Endothelial cell of umbilical vein (primary cell): ENCODE results near the gene LILRA6.
"Not testable (repeated sequence)": the region's sequence is repeated elsewhere in the genome, so short reads cannot be mapped to it uniquely, and the experiment has no call there.

Experiments
- CTCF ChIP-seq, 2 donors: IDR thresholded peaks; 1 replicate in 1 of 2; 2 replicates in 1 of 2; pipeline ENCODE4 v1.5.1; 2011; ENCODE audit warnings: low read length in 2 of 2, mild to moderate bottlenecking in 2 of 2, moderate library complexity in 2 of 2, control low read depth in 1 of 2, inconsistent platforms in 1 of 2, low read depth in 1 of 2; ENCODE audit not compliant: insufficient read depth in 1 of 2; ENCODE audit errors: extremely low read depth in 1 of 2
- EZH2 ChIP-seq: IDR thresholded peaks from 2 replicates; pipeline ENCODE4 v1.6.1; 2012; ENCODE audit warnings: borderline replicate concordance, low read depth, mild to moderate bottlenecking, moderate library complexity, low read length, inconsistent platforms; ENCODE audit not compliant: severe bottlenecking
- POLR2A ChIP-seq: IDR thresholded peaks from 2 replicates; pipeline ENCODE4 v1.6.1; 2012; ENCODE audit warnings: low read depth, mild to moderate bottlenecking, control low read depth, low read length

GRCh38 chr19:54194463-54194862 is 48.1 kb downstream of the LILRA6 start:
- not testable (repeated sequence) for TF ChIP-seq CTCF (IDR thresholded peaks at IDR 0.05; ENCODE audit: extremely low read depth in 1 of 2, insufficient read depth in 1 of 2, low read depth in 1 of 2, low read length in 2 of 2); POLR2A; EZH2
